LHCN-M2 (cell line): ENCODE results near the gene PHLDB1. TPM values are rescaled to one million over a fixed set of nuclear protein-coding genes. Genes with fewer than 3 reads are reported as not detected.
"Not testable (repeated sequence)": the region's sequence is repeated elsewhere in the genome, so short reads cannot be mapped to it uniquely, and the experiment has no call there.

Source experiments
- DNase-seq: peaks from one replicate; pipeline ENCODE4 v3.0.0-alpha.2; 2012; ENCODE audit warnings: low read depth
- total RNA-seq: library from RNA; depleted of rRNA; stranded (reverse); fragments of >200 nt; gene quantifications from 2 replicates; pipeline ENCODE4 v1.2.3, GENCODE V29; 2014

Gene PHLDB1
- total RNA-seq, 1 experiment from 2014 or later: 79.0 TPM

DNA sequence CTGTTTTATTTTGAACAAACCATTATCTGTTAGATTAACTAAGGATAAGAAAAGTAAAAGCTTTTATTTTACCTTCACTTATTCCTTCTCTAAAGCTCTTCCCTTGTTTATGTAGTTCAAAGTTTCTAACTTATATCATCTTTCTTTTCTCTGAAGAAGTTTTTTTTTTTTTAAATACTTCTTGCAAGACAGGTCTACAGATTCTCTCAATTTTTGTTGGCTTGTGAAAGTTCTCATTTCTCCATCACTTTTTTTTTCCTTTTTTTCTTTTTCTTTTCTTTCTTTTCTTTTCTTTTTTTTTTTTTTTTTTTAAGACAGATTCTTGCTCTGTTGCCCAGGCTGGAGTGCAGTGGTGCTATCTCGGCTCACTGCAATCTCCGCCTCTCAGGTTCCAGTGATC lies 76.8 kb downstream of the PHLDB1 start:
- DNase-seq: no peak

DNA sequence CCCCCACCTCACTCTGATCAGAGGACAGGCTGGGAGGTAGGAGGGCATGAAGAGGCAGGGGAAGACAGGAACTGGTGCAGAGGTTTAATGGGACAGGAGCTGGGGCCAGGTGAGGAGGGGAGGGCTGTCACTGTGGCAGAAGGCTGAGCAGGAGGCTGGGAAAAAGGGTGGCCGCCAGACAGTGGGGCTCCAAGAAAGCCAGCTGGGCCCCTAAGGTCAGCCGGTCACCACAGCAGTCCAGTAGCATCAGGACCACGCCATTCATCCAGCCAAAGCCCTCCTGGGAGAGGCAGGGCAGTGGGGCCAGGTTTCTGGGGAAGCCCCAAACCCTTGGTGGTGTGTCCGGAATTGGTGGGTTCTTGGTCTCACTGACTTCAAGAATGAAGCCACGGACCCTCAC lies 80.5 kb downstream of the PHLDB1 start:
- DNase-seq: no peak

DNA sequence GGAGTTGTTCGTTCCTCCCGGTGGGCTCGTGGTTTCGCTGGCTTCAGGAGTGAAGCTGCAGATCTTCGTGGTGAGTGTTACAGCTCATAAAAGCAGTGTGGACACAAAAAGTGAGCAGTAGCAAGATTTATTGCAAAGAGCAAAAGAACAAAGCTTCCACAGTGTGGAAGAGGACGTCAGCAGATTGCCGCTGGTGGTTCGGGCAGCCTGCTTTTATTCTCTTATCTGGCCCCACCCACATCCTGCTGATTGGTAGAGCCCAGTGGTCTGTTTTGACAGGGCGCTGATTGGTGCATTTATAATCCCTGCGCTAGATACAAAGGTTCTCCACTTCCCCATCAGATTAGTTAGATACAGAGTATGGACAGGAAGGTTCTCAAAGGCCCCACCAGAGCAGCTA lies 80.9 kb downstream of the PHLDB1 start:
- not testable (repeated sequence) for DNase-seq

DNA sequence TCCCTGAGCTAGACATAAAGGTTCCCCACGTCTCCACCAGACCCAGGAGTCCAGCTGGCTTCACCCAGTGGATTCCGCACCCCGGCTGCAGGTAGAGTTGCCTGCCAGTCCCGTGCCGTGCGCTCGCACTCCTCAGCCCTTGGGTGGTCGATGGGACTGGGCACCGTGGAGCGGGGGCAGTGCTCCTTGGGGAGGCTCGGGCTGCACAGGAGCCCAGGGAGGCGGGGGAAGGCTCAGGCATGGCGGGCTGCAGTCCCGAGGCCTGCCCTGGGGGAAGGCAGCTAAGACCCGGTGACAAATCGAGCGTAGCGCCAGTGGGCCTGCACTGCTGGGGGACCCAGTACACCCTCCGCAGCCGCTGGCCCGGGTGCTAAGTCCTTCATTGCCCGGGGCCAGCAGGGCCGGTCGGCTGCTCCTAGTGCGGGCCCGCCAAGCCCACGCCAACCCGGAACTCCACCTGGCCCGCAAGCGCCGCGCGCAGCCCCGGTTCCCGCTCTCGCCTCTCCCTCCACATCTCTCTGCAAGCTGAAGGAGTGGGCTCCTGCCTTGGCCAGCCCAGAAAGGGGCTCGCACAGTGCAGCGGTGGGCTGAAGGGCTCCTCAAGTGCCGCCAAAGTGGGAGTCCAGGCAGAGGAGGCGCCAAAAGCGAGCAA lies 81.6 kb downstream of the PHLDB1 start:
- no peak for DNase-seq

DNA sequence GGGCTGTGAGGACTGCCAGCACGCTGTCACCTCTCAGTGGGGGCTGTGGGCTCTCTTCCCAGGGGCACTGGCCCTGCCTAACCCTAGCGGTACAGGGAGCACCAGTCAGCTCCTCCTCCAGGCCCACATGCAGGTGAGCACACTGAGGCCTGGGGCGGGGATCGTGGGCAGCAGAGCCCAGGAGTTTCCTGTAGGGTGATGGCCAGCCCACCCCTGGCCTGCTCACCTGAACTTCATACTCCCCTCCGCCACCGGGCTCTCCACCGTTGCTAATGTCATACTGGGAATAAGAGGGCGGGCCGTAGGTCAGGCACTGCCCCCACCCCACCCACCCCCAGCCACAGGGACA lies 82.1 kb downstream of the PHLDB1 start:
- DNase-seq: no peak

DNA sequence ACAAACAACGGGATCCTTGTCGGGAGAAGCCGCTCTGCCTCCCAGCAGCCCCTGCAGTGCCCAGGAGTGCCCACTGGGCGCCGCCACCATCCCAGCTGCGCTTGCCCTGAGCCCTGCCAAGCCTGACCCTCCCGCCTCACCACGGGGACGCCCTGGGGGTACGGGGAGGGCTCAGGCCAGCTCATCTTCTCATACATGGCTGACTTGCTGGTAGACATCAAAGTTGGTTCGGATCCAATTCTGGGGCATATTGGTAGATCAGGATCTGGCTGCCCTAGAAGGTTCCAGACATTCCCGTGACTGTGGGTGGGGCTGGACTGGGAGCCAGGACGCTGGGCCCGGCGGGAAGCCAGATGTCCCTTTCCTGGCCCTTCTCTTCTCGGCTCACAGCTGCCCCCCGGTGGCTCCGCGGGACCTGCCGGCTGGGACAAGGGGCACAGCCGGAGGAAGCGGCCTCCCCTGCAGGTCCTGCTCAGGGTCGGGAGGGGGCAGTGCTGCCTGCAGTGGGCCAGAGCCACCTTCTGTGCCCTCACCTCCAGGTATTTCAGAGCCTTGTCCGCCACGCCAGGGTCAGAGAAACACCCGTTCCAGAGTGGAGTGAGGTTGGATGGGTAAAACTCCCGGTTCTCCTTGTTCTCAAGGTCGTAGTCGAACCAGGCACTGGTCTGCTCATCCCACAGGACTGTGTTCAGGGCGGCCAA lies 82.6 kb downstream of the PHLDB1 start:
- peak; percentile 89 for DNase-seq

DNA sequence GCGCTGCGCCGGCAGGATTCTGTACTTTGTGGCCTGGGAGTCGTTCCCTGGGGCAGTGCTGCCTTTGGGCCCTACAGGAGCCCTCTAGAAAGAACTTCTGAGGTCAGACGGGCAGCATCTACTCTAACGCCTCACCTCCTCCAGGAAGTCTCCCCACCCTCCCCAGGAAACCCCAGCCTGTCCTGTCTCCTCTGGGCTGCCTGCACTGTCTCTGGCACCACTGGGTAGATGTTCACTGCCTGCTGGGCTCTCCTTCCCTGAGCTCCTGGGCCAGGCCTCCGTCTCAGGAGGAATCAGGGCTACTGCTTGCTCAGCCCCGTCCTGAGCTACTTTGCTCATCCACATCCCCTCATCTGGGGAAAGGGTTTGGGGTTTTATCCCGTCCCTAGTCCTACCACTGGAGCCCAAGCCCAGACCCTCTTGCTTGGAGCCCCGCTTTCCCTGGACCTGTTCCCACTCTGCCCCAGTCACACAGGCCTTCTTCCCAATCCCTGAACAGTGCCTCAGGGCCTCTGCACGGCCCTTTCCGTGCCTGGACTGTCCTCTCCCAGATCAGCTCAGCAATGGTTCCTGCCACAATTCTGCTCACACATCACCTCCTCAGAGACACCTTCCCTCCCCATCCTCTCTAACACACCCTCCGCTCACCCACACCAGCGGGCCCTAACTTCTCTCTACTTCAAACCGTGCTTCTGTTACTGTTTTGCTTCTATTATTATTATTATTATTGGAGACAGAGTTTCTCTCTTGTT lies 83.3 kb downstream of the PHLDB1 start:
- DNase-seq: no peak

DNA sequence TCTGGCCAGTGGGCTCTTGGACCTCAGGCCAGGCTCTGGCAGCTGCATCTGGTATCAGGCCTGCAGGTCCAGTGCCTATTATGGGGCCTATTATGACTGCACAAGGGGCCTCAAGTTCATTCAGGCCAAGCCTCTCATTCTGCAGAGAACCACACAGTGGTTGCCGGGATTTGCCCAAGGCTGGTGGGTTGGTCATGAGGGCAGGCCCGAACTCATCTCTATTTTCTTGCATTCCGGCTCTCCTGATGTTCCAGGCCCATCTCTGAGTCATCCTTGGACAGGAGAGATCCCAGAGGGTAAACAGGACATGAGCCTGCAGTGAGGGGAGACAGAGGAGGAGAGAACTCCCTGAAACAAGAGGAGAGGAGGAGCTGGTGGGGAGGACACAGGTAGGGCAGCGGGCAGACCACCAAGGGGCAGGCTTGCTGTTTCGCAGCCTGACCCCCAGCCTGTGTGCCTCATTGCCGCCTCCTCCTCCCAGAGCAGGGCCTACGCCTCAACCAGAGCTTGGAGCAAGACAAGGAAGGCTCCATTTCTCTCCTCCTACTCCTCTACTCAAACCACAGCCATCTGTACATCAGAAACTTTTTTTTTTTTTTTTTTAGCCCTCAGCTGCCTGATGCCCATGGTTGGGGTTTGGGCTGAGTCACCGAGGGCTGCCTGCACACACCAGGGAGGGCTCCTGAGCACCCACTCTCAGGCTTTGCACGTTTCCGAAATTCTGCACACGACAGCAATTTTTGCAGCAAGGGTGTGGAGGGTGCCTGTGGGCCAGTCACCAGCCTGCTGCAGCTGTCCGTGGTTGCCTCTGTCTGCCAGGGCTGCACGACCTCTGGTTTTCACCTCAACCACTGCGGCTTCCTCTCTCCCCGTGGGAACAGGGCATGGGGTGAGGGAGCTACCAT lies 84.8 kb downstream of the PHLDB1 start:
- DNase-seq: peak; percentile 94

DNA sequence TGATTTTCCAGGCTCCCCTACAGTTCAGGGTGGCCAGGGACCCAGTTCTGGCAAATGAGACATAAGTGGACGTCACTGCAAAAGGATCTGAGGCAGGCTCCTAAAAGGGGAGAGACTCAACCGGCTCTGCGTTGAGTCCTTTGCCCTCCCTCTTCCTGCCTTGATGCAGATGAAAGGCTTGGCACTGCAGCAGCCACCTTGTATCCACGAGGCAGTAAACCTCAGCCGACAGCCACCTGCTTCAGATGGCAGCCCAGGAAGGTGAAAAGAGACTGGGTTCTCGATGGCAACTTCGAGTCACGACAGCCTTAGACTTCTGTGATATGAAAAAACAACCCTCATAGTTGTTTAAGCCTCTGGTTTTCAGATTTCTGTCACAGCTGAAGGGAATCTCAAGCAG lies 86.8 kb downstream of the PHLDB1 start:
- DNase-seq: no peak

DNA sequence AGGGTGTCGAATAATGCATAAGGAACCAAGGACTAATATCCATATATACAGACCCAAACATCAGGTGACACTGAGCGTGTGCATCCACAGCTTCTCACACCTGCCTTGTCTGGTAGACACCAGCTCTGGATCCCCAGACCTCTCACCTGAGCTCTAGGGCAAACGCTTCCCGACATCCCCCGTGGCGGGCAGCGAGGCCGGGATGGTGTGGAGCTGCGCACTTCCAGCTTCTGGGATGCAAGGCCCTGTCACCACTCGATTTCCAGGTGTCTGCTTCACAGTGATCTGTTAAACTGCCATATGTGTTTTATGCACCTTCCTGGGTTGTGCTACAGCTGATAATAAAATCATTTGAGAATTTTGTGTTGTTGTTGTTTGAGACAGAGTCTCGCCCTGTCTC lies 87.4 kb downstream of the PHLDB1 start:
- no peak for DNase-seq

DNA sequence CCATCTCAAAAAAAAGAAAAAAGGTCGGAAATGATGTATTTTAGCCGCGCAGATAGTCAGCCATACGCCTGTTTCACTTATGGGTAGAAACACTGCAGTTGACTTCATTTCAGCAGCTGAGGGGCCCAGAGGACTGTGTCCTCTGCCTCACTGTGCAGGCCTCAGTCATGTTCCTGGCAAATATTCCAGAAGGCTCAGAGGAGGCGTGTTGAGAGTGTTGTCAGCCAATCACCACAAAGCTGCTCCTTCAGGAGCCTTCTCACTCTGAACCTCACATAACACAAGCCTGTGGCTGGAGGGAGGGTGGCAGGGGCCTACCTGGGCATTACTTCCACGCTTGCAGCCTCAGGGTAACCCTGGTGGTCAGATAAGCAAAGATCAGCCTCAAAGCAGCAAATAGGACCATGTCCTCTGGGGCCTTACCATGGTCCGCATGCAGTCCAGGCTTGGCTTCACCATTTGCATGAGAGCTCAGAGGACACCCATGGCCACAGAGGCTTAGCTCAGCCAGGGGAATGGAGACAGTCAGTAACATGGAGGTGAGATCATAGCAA lies 89.3 kb downstream of the PHLDB1 start:
- no peak for DNase-seq

DNA sequence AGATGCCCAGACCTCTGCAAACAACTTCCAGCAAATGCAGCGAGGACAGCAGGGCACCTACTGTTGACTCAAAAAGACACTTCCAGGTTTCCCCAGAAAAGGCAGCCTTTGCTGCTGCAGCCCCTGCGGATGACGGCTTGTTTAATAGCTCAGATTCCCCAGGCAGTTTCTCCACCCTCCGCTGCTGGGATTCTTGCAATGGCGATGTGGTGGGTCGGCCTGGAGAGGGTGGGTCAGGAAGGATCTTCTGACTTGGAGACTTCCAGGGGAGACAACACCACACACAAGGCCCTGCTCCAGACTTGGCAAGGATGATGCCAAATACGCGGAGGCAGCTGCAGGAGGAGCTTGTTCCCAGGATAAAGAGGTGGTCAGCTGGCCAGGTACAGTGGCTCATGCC lies 89.9 kb downstream of the PHLDB1 start:
- no peak for DNase-seq

DNA sequence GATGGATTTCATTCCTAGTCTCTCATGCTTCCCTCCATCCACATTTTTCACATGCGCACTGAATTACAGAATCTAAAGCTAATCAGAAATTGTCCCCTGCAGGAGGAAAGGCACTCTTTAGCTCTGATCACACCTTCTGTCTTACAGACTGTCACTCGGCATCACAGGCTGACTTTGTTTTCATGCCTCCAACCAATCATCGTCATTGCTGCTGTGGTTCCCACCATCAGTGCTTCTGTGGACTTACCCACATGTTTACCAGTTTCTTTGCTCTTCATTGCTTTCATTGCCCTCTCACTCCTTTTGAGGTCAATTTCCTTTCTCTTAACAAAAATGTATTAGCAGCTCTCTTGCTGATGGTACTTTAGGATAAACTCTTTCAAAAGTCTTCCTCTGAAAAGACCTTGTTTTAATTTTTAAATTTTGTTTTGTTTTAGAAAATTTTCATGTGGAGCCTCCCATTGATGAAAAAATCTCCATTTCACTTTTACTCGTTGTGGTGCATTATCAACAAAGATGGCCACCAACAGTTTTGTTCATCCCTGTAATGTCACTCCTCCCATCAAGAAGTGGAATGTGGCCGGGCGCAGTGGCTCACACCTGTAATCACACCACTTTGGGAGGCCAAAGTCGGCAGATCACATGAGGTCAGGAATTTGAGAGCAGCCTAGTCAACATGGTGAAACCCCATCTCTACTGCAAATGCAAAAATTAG lies 92.2 kb downstream of the PHLDB1 start:
- DNase-seq: no peak

DNA sequence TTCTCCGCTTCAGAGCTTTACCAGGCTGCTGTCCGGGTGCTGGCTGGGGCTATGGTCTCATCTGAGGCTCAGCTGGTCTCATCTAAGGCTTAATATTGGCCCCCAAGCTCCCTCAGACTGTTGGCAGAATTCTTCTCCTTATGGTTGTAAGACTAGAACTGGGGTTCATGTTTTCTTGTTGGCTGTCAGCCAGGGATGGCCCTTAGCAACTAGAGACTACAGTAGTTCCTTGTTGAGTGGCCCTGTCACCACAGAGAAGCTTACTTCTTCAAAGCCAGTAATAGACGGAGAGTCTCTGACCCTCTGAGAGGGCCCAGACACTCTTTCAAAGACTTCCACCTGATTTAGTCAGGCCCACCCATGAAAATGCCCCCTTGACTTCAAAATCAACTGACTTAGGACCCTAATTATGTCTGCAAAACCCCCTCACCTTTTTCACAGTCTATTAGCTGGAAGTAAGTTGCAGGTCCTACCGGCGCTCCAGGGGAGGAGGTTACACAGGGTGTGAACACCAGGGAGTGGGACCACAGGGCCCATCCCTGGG lies 96.2 kb downstream of the PHLDB1 start:
- DNase-seq: no peak

DNA sequence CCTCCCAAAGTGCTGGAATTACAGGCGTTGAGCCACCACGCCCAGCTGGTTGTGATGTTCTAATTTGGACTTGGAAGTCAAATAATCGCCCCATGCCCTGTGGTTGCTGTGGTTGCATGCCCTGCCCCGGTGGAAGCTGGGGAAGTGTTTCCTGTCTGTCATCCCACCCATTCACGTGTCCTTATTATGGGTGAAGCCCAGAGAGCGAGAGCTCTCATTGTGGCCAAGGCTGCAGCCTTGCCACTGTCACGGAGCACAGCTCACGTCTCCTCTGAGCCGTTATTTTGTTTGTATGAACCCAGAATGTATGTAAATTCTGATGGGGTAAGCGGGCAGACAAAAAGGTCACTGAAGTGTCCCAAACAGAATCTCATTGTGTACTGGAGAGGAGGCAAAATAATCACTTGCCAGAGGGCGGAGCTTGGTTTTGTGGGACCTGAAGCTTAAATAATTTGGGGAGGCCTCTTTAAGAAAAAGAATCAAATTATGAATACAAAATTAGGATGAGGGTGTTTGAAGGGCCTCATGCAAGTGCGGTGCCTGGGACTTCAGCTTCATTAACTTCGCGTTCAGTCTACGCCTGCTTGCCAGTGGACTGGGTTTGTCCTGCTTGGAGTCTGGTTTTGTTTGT lies 97.8 kb downstream of the PHLDB1 start:
- no peak for DNase-seq

DNA sequence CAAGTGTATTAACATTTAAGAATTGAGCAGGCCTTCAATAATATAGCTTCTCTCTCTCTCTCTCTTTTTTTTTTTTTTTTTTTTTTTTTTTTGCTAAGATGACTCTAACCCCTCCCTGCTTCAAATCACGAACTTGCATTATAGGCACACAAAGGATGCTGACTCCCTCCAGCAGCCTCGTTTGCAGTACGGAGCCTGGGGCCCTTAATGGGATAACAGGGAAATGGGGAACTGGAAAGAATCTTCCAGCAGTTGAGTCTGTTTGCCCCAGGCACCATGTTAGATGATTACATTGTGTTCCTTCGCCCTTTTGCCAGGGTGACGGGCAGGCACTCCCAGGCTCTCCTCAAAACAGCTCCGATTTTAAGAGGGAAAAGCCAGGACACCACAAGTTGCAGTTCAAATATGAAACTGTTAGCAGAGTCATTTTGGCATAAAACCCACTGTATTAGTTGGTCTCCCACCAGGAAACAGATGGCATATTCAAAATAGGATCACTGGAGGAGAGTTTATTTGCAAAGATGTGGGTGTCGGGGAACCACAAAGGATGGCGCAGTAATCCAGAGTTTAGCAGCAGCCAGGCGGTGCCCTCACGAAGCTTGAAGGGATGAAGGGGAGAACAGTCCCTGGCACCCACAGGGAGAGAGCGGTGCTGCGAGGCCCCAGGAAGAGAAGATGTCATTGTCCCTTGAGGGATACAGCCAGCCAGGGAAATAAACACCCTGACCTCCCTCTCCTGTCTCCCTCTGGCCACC lies 98.6 kb downstream of the PHLDB1 start:
- DNase-seq: no peak

DNA sequence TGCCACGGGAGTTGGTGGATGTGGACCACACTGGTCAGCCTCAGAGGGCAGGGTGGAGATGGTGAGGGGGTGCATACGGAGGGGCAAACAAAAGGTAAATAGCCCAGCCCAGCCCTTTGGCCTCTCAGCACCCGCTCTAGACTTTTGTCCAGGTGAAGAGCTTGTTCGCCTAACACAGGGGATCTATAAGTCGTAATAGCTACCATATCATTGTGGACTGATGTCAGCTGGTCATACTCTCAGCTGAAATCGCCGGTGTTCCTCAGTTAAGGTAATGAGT lies 99.1 kb downstream of the PHLDB1 start:
- no peak for DNase-seq
